Transverse colon (tissue), 4 donors: ENCODE measurements around the gene STAT5B. TPM values are rescaled to one million over a fixed set of nuclear protein-coding genes. Genes with fewer than 3 reads are reported as not detected.

Experiments
- DNase-seq: peaks from one replicate; pipeline ENCODE4 v3.0.0-alpha.2; 2019
- H3K27ac ChIP-seq, 4 donors: fragments of 200-600 bp; sonication (generic); 2 replicates each; pipeline ENCODE4 v1.5.1; 2016 to 2018; ENCODE audit warnings: inconsistent platforms in 4 of 4
- H3K27me3 ChIP-seq: fragments of 200-600 bp; sonication (generic); 2 replicates; pipeline ENCODE4 v1.5.1; 2017; ENCODE audit warnings: inconsistent platforms
- H3K36me3 ChIP-seq, 4 donors: fragments of 200-600 bp; sonication (generic); 2 replicates each; pipeline ENCODE4 v1.5.1; 2017 to 2019; ENCODE audit warnings: inconsistent platforms in 4 of 4
- H3K4me1 ChIP-seq, 4 donors: fragments of 200-600 bp; sonication (generic); 2 replicates each; pipeline ENCODE4 v1.5.1; 2017 to 2020; ENCODE audit warnings: inconsistent platforms in 4 of 4
- H3K4me3 ChIP-seq, 4 donors: fragments of 200-600 bp; sonication (generic); 1 replicate in 1 of 4; 2 replicates in 3 of 4; pipeline versions ENCODE4 v1.5.1 to v1.6.1; 2017 to 2019; ENCODE audit warnings: inconsistent platforms in 4 of 4
- H3K9me3 ChIP-seq, 2 donors: fragments of 200-600 bp; sonication (generic); 2 replicates each; pipeline ENCODE4 v1.5.1; 2017 to 2019; ENCODE audit warnings: inconsistent platforms in 2 of 2
- EP300 ChIP-seq: sonication (generic); formaldehyde crosslinking; IDR thresholded peaks from one replicate; pipeline ENCODE4 v1.6.1; 2017; ENCODE audit warnings: antibody characterized with exemption, low read depth
- POLR2A ChIP-seq: fragments of 450-650 bp; IDR thresholded peaks from one replicate; pipeline ENCODE4 v1.6.1; 2016; ENCODE audit warnings: antibody characterized with exemption, mild to moderate bottlenecking, moderate library complexity
- POLR2AphosphoS5 ChIP-seq, 3 donors: sonication (generic); formaldehyde crosslinking; IDR thresholded peaks; one replicate each; pipeline ENCODE4 v1.6.1; 2016; ENCODE audit warnings: antibody characterized with exemption in 3 of 3
- WGBS, 2 donors: methylation state at CpG; one replicate each; pipeline ENCODE4 v1.1.5; 2018; ENCODE audit warnings: low coverage in 1 of 2; 5-methylcytosine and 5-hydroxymethylcytosine counted together
- in situ Hi-C, 4 donors: fragments of 200-750 bp; cut with MboI; loops; one replicate each; pipeline versions ENCODE4 v1.15.0 to v1.15.1; 2017; ENCODE audit warnings: low sequenced_read_pairs in 3 of 4, low pct_ligation_motif_present in 1 of 4, low pct_unique_long_range_greater_than_20kb in 1 of 4
- intact Hi-C: fragments of 100-400 bp; cut with DNase I; formaldehyde crosslinking; loops from one replicate; pipeline ENCODE4 v1.15.1; 2023; ENCODE audit warnings: low total_unique reads
- total RNA-seq, 4 donors: library from RNA; depleted of rRNA; stranded (reverse); fragments of >200 nt; gene quantifications; one replicate each; pipeline ENCODE4 v1.1.0, GENCODE V29; 2016
- TF ChIP-seq, protein P1 (sequence below), 5 experiments: fragments of 200-600 bp in 3 of 5; fragments of 450-650 bp in 2 of 5; sonication (generic) in 3 of 5; IDR thresholded peaks; 1 replicate in 2 of 5; 2 replicates in 3 of 5; pipeline ENCODE4 v1.5.1; 2016 to 2017; ENCODE audit warnings: antibody characterized with exemption in 5 of 5, inconsistent platforms in 3 of 5, mild to moderate bottlenecking in 2 of 5, moderate library complexity in 1 of 5

The STAT5B gene
- total RNA-seq, 4 donors from 2014 or later = 51.3 to 151 (median 79.1) TPM

- Histone ChIP-seq H3K27ac (no peak overlapping the region), H3K36me3 (no peaks in the 10 kb centered on the region), H3K27me3 (no peaks in the 10 kb centered on the region), H3K9me3 (no peaks in the 10 kb centered on the region), H3K4me3 (no peak overlapping the region), H3K4me1 (peaks cover 7 to 38% (median 27%) of the 10 kb centered on the region in 4 donors)
- DNase-seq = no peak
- no peak for TF ChIP-seq POLR2A
- TF ChIP-seq, protein P1, sequence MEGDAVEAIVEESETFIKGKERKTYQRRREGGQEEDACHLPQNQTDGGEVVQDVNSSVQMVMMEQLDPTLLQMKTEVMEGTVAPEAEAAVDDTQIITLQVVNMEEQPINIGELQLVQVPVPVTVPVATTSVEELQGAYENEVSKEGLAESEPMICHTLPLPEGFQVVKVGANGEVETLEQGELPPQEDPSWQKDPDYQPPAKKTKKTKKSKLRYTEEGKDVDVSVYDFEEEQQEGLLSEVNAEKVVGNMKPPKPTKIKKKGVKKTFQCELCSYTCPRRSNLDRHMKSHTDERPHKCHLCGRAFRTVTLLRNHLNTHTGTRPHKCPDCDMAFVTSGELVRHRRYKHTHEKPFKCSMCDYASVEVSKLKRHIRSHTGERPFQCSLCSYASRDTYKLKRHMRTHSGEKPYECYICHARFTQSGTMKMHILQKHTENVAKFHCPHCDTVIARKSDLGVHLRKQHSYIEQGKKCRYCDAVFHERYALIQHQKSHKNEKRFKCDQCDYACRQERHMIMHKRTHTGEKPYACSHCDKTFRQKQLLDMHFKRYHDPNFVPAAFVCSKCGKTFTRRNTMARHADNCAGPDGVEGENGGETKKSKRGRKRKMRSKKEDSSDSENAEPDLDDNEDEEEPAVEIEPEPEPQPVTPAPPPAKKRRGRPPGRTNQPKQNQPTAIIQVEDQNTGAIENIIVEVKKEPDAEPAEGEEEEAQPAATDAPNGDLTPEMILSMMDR (IDR thresholded peaks at IDR 0.05) = no peak
- no peak for TF ChIP-seq POLR2AphosphoS5 (IDR thresholded peaks at IDR 0.05)
- no peak for TF ChIP-seq EP300
- 88 to 89% methylated on average over 8 to 11 of the region's 11 CpGs for WGBS, 2 donors
- in situ Hi-C loops = no loop called here
- intact Hi-C loops = no loop called here
These were observed 9.3 kb upstream of the STAT5B start for GRCh38 chr17:42285346-42286050.

DNA sequence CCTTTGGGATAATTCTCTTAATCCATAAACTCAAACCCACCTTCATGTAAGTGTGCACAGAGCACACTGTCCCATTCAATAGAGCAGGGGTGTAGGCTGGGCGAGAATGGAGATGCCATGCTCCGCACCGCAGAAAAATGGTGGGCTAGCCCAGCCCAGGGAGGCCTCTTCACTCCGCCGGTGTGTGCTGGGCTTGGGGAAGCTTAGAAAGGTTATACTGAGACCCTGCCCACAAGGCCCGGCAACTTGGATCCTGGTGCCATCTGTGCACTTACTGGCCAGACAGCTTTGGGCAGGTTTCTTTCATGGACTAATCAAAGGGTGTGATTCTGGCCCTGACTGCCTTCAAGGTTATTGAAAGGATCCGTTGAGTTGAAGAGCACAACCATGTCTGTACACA lies 8.4 kb upstream of the STAT5B start:
- Histone ChIP-seq H3K27ac (no peak overlapping the region), H3K4me3 (no peak overlapping the region), H3K9me3 (no peaks in the 10 kb centered on the region), H3K27me3 (no peaks in the 10 kb centered on the region), H3K36me3 (no peaks in the 10 kb centered on the region), H3K4me1 (peaks cover 7 to 29% (median 25%) of the 10 kb centered on the region in 4 donors)
- no peak for TF ChIP-seq POLR2A
- no peak for TF ChIP-seq EP300
- in situ Hi-C loops (no loop called here), intact Hi-C loops (no loop called here)
- DNase-seq = no peak
- WGBS, 2 donors = 82 to 95% methylated on average over 1 to 7 of the region's 7 CpGs

DNA sequence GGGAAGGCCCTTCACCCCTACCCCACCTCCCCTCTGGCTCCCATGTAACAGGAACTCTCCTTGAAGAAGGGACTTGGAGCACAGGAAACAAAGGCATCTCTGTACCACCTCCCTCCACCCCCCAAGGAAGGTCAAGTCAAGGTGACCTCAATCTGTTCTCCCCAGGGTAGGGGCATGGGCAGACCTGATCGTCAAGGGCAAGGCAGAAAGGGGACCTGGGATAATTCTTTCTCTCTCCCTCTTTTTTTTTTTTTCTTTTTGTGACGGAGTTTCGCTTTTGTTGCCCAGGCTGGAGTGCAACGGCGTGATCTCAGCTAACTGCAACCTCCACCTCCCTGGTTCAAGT lies 7.8 kb upstream of the STAT5B start:
- no peak overlapping the region for H3K4me3 ChIP-seq
- H3K27ac ChIP-seq = no peak overlapping the region
- no peak for DNase-seq
- intact Hi-C loops (no loop called here), in situ Hi-C loops (no loop called here)
- whole genome bisulfite sequencing, 2 donors = 91 to 96% methylated on average over 4 to 5 of the region's 5 CpGs
- H3K27me3 ChIP-seq = no peaks in the 10 kb centered on the region
- TF ChIP-seq EP300 = no peak
- no peak for TF ChIP-seq POLR2A
- no peak for TF ChIP-seq POLR2AphosphoS5 (IDR thresholded peaks at IDR 0.05)
- TF ChIP-seq, protein P1 (IDR thresholded peaks at IDR 0.05) = no peak
- no peaks in the 10 kb centered on the region for H3K36me3 ChIP-seq
- peaks cover 7 to 23% (median 19%) of the 10 kb centered on the region in 4 donors for H3K4me1 ChIP-seq
- no peaks in the 10 kb centered on the region for H3K9me3 ChIP-seq

DNA sequence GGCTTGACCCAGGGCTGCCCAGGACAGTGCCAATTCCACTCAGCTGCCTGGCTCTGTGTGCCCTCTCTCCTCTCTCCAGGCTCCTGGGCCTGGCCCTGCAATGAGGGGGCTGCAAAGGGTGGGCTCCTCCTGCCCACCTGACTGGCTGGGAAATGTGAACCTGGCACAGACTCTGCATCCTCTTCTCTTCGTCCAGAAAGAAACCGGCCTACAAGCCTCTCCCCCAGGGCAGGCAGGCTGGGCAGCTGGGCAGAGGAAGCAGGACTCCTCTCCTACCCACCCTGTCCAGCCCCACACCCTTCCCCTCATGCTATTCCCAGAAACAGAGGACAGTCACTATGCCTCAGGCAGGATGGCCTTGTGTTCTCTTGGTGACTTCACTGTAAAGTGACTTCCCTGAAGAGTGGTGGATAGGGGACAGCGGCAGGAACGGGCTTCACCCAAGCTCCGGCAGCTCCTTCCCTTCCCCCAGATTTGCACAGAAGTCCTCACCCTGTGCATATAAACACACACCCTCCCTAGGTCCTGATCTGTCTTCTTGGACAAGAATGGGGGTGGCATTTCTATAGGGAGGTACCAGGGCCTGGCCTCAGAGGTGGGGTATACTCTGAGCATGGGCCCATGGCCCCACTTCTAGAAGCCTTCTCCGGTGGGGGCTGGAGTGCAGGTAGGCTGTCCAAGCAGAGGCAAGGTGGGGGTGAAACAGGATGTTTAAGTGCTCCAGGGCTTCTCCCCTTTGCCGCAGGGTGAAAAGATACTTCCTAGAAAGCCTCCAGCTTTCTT lies 7.2 kb upstream of the STAT5B start:
- H3K9me3 ChIP-seq = no peaks in the 10 kb centered on the region
- no peaks in the 10 kb centered on the region for H3K36me3 ChIP-seq
- H3K4me3 ChIP-seq = no peak overlapping the region
- no peak for DNase-seq
- in situ Hi-C loops = no loop called here
- WGBS, 2 donors = 91% methylated on average over 7 of the region's 7 CpGs; no CpG with 5 or more reads in 1 of the 2 donors
- no peaks in the 10 kb centered on the region for H3K27me3 ChIP-seq
- peaks cover 7 to 19% (median 15%) of the 10 kb centered on the region in 4 donors for H3K4me1 ChIP-seq
- intact Hi-C loops = no loop called here
- no peak overlapping the region for H3K27ac ChIP-seq
- no peak for TF ChIP-seq POLR2A
- TF ChIP-seq EP300 = no peak
- TF ChIP-seq, protein P1 (IDR thresholded peaks at IDR 0.05) = no peak
- no peak for TF ChIP-seq POLR2AphosphoS5 (IDR thresholded peaks at IDR 0.05)
